HG02973 (cell line): ENCODE data around the gene DENND2C.

Source experiments
- ATAC-seq: cut with Tn5 transposase; IDR thresholded peaks from one replicate; pipeline ENCODE4 v1.9.1; 2021; ENCODE audit warnings: moderate library complexity; ENCODE audit not compliant: unreplicated experiment

DENND2C gene

GRCh38 chr1:114688526-114688925, 18.7 kb upstream of the DENND2C start:
- ATAC-seq = no peak

DNA sequence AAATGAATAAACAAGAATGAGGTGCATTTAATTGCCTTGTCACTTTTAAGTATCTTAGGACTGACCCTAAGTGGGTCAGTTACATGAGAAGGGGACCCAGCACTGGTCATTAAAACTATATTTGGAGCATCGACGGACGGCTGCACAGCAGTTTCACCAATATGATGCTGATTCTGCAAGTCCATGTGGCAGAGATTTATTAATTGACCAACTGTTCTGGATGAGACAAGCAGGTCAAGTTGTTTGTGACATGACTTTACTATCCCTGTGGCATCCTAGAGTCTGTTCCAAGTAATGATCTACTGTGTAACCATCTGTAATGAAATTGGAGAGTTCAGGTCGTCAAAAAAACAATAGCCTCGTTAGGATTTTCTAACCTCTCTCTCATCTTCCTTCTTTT, 16.0 kb upstream of the DENND2C start:
- ATAC-seq = no peak

DNA sequence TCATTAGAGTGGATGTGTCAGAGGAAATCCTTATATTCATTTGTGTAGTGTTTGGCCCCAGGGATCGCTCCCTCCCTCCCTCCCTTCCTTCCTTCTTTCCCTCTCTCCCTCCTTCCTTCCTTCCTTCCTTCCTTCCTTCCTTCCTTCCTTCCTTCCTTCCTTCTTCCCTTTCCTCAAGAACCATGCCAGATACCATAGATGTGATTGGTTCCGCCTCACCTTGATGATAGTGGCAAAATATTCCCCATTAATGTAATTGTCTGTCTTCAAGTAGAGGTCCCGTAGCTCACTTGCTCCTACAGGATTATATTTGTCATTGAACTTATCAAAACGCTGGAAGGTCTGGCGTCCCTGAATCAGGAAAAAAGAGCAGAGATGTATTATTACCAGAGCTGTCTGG, 7.8 kb upstream of the DENND2C start:
- ATAC-seq = no peak

GRCh38 chr1:114676115-114676514, 6.3 kb upstream of the DENND2C start:
- ATAC-seq = no peak

- no peak for ATAC-seq
These were observed 2.1 kb upstream of the DENND2C start for GRCh38 chr1:114671939-114672275.

DNA sequence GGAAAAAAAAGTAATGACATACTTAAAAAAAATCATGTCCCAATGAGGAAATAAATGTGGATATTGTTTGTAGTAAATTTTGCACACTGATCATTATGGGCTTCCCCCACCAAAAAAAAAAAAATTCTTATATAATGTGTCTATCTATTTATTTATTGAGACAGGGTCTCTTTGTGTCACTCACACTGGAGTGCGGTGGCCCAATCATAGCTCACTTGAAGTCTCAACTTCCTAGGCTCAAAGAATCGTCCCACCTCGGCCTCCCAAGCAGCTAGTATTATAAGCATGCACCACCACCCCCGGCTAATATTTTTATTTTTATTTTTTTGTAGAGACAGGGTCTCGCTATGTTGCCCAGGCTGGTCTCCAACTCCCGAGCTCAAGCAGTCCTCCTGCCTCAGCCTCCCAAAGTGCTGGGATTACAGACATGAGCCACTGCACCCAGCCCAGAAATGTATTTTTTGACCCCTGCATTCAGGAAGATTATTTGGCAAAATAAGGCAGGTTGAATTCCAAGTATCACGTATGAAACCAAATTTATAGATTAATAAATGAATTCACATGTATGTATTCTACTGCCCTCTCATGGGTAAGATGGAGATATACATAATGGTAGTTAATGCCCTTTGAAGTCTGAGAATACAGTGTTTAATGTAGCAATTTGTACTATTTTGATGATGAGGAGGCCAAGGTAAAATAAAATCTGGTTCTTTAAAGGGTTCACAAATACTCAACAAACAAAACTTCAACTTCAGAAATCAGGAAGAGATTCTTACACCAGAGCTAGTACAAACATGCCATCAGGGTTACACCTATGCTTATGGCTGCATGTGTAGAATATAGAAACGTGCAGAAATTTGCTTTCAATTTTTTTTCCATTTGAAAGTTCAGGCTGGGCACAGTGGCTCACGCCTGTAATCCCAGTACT, 1.4 kb upstream of the DENND2C start:
- ATAC-seq = no peak

DNA sequence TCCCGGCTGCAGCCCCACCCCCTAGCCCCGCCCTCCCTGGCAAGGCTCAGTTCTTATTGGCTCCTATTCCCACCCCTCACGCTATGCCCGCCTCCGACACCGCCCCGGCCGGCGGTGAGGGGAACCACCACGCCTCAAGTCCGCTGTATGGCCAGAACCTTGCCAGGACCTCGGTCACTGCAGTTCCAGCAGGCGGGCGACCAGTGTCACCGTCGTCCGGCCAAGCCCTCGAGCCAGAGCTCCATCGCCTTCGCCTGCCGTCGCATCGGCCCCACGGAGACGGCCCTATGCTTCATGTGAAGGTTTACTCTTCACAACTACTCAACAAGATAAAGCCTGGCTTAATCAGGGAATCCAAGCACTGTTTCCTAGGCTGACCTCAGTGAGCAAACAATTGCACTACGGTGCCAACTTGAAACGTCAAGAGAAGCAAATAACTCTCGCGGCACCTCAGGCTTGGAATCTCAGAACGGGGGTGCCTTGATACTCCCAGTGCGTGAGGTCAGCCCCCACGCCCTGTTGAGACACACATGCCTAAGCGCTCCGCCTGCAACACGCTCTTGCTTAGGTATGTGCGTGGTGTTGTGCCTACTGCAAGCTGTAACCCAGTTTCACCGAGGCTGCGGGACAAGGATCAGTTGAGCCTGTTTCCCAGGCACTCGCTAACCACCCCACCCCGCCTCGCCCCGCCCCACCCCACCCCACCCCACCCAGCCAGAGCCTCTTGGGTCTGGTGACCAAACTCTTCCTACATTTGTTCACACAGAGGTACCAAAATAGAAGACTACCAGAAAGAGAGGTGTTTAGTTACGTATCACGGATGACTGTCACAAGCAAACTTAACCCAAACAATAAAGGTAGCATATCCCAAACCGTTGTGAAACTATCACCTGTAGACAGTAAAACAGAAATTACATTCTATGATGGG, 498 bp upstream of the DENND2C start:
- ATAC-seq = peak; percentile 97

DNA sequence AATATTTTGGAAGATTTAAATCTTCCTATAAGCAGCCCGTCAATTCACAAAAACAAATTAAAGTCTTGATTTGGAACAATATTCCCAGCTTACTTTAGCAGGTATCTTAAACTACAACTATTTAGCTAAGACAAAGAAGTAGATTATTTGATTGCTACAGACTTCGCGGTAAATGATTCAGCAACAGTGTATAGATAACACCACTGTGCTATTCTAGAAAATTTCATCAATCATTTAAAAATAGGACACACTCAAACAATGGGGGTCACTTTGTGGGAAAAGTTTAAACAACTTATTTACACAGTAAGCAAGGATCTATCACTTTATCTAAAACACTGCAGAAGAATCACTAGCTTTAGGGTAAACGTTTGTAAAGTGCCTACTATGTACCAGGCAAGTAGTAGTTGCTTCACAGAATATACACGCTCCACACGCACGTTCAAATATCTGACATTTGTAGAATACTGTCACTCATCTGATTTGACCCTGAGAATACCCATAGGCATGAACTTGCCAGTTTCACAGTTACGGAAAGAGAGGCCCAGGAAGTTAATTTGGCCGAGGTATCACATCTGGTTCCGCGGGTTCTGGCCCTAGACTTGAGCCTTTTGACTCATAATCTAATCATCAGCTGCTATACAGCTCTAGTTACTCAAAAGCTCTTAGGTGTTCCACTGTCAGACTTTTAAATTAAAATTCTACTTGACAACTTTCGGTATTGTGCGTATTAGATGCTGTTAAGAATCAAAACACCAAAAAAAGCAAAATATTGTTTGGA, 876 bp downstream of the DENND2C start:
- ATAC-seq = no peak

GRCh38 chr1:114668373-114668772, 1.5 kb downstream of the DENND2C start:
- ATAC-seq = no peak

- ATAC-seq = no peak
These were observed 2.9 kb downstream of the DENND2C start for GRCh38 chr1:114666954-114667353.

GRCh38 chr1:114660238-114660637, 9.6 kb downstream of the DENND2C start:
- no peak for ATAC-seq

DNA sequence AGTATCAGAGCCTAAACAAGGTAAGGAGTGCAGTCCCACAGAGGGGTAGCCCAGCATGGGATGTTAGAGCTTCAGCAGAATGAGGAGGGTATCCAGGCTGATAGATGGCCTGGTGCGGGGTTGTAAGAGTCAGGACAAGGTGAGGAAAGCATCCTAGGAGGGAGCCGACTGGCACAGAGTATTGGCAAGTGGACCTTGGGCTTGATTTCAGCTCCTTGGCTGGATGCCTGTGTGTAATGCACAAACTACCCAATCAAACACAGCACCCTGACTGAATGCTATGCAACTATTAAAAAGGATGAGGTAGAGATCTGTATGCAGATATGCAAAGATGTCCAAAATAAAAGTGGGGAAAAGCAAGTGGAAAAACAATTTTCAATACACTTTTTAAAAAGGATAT, 18.0 kb downstream of the DENND2C start:
- ATAC-seq = no peak

DNA sequence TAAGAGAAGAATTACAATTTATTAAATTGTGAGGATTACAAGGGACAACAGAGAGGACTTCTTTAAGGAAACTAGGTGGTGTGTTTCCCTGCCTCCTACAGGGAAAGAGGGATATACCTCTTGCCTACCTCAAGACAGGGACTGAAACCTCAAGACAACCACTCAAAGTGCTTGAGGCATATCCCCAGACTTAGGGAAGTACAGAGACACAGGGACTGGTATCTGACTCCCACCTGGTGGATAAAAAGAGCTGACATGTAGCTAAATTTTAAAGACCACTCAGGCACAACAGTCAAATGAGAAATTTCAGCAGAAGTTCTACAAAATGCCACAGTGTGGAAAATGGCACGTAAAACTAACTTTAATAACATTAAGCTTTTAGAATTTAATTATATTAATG, 21.3 kb downstream of the DENND2C start:
- no peak for ATAC-seq

DNA sequence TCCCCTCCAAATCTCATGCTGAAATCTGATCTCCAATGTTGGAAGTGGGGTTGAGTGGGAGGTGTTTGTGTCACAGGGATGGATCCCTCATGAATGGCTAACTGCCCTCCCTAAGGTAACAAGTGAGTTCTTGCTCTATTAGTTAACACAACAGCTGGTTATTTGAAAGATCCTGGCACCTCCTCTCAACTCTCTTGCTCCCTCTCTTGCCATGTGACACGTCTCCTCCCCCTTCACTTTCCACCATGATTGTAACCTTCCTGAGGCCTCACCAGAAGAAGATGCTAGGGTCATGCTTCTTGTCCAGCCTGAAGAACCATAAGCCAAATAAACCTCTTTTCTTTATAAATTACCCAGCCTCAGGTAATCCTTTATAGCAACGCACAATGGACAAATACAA, 28.5 kb downstream of the DENND2C start:
- no peak for ATAC-seq

- ATAC-seq = no peak
These were observed 30.9 kb downstream of the DENND2C start for GRCh38 chr1:114638910-114639309.

- no peak for ATAC-seq
These were observed 37.4 kb downstream of the DENND2C start for GRCh38 chr1:114632427-114632826.

DNA sequence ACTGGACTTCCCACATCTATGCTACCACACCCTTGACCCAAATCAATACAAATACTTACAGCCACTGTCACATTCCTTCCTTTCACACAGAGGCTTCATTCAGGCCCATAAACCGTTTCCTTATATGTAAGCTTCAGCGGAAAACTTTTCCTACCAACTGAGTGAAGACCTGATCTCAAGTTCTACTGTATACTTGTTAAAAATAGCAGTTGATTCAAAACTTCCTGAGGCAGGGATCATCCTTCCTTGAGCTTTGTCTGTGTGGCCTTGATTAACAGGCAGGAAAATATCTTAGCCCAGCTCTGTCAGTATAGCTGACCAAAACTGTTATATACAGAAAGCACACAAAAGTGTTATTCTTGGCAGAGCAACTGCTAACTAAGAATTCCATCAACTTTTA, 42.7 kb downstream of the DENND2C start:
- ATAC-seq = no peak

- no peak for ATAC-seq
These were observed 46.5 kb downstream of the DENND2C start for GRCh38 chr1:114623364-114623763.

DNA sequence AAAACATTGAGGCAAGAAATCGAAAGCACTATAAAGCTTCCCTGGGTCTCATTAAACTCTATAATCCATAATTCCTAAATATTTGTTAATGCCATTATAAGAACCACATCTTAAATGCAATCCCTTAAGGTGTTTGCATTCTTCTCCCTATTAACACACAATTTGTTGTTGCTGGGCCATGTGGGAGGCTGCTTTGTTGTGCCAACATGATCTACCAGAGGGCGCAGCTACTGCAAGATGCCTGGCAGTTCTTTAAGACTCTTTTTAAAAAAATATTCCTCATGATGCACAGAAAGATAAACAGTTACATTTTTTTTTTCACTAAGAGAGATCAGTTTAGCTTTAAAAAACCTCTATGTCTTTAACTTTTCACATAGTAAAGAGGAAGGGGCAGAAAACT, 49.4 kb downstream of the DENND2C start:
- no peak for ATAC-seq

DNA sequence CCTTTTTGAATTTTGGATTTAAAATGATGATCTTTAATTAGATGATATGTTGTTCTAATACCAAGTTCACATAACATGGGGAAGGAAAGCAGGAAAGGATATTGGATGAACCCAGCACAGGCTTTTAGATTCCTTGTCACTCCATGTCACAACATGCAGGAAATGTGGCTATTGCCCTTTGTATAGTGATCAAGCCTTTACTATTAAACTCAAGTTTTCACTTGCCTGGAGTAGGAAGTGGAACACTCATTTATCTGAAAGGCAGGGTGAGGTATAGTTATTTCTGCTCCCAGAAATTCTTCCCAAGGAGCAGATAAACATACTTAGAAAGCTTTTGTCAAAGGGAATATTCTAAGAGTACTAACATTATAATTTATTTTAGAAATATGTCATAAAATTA, 51.2 kb downstream of the DENND2C start:
- ATAC-seq = no peak

- no peak for ATAC-seq
These were observed 59.2 kb downstream of the DENND2C start for GRCh38 chr1:114610546-114611245.
